ENCODE measurements around the gene RALBP1.
"Not testable (repeated sequence)": the region's sequence is repeated elsewhere in the genome, so short reads cannot be mapped to it uniquely, and the experiment has no call there.

The RALBP1 gene

DNA sequence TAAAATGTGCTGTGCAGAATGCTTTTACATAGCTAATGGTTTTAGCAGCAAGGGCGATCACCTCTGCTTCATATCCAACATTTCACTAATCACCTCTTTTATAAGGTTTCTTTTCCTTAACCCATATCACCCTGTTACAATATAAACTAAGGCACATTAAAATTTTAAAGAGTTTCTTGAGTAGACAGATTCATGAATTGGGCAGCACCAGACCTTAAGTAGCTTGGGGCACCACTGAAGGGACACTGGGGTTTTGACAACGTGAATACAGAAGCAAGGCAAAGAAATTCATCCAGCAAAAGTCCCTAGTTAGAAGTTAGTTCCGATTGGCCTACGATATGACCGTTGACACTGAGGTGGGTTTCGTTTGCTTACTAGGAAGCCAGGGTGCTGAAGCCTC is 44.0 kb upstream of the RALBP1 start:
- TF ChIP-seq, protein P1, sequence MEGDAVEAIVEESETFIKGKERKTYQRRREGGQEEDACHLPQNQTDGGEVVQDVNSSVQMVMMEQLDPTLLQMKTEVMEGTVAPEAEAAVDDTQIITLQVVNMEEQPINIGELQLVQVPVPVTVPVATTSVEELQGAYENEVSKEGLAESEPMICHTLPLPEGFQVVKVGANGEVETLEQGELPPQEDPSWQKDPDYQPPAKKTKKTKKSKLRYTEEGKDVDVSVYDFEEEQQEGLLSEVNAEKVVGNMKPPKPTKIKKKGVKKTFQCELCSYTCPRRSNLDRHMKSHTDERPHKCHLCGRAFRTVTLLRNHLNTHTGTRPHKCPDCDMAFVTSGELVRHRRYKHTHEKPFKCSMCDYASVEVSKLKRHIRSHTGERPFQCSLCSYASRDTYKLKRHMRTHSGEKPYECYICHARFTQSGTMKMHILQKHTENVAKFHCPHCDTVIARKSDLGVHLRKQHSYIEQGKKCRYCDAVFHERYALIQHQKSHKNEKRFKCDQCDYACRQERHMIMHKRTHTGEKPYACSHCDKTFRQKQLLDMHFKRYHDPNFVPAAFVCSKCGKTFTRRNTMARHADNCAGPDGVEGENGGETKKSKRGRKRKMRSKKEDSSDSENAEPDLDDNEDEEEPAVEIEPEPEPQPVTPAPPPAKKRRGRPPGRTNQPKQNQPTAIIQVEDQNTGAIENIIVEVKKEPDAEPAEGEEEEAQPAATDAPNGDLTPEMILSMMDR (IDR thresholded peaks at IDR 0.05; ENCODE audit: low read depth, low read length, missing control alignments): no peak
- no peak for DNase-seq
- in situ Hi-C loops (cut with HindIII; ENCODE audit: low pct_ligation_motif_present, low sequenced_read_pairs): no loop called here
- Histone ChIP-seq H3K27ac (no peak overlapping the region), H3K4me3 (ENCODE audit: low read depth, low read length) (no peak overlapping the region), H3K27me3 (replicated peaks) (no peaks in the 10 kb centered on the region), H3K36me3 (replicated peaks) (no peaks in the 10 kb centered on the region)

- H3K27ac ChIP-seq; H3K27me3 ChIP-seq (replicated peaks); H3K36me3 ChIP-seq (replicated peaks); in situ Hi-C loops (cut with HindIII; ENCODE audit: low pct_ligation_motif_present, low sequenced_read_pairs); DNase-seq; H3K4me3 ChIP-seq (ENCODE audit: low read depth, low read length): not testable (repeated sequence)
These were observed 42.2 kb upstream of the RALBP1 start for GRCh38 chr18:9433122-9433521.

DNA sequence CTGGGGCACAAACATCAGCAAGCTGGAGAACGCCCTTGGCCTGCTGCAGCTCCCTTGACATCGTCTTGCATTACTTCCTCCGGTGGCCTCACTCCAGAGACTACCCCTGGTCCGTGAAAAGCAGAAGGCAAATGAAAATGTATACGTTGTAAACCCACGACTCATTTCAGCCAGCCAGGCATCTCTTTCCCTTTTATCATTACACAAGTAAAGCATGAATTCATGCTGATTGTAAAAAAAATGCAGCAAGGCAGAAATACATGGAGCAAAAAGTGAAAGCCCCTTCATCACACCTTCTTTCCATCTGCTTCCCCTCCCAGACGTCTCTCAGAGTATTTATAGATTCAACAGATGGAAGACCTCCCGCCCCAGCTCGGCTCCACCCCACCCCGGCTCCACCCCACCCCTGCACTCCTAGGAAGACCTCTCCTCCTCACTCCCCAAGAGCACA is 41.6 kb upstream of the RALBP1 start:
- Histone ChIP-seq H3K27me3 (replicated peaks) (no peaks in the 10 kb centered on the region), H3K27ac (no peak overlapping the region), H3K4me3 (ENCODE audit: low read depth, low read length) (no peak overlapping the region), H3K36me3 (replicated peaks) (no peaks in the 10 kb centered on the region)
- TF ChIP-seq, protein P1 (IDR thresholded peaks at IDR 0.05; ENCODE audit: low read depth, low read length, missing control alignments): no peak
- in situ Hi-C loops (cut with HindIII; ENCODE audit: low pct_ligation_motif_present, low sequenced_read_pairs): no loop called here
- DNase-seq: no peak

DNA sequence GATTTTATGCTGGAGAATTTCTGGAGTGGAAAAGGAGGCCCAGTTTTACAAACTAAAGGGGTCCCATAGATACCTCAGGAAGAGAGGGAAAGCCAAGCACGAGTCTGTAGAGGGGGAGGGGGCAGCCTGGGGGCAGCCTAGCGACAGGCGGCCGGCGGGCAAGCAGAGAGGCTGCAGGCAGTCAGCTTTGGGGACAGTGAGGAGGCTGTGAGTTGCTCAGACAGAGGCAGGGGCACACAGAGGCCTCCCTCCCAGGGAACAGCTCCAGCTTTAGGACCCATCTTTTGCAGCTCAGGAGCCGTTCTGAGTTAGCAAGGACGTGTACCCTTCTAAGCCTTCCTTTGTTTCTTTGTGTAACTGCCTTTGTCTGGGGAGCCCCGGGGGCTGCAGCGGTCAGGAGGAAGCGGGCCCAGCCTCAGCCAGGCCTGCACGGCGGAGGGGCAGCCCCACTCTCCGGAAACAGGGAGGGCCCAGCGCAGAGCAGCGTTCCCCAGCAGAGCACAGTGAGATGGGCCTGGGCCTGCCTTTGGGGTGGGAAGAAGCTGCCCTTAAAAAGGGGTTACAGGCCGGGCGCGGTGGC is 41.1 kb upstream of the RALBP1 start:
- no peak overlapping the region for H3K27ac ChIP-seq
- TF ChIP-seq, protein P1 (IDR thresholded peaks at IDR 0.05; ENCODE audit: low read depth, low read length, missing control alignments): no peak
- H3K36me3 ChIP-seq (replicated peaks): no peaks in the 10 kb centered on the region
- no peak overlapping the region for H3K4me3 ChIP-seq (ENCODE audit: low read depth, low read length)
- in situ Hi-C loops (cut with HindIII; ENCODE audit: low pct_ligation_motif_present, low sequenced_read_pairs): no loop called here
- no peak for DNase-seq
- no peaks in the 10 kb centered on the region for H3K27me3 ChIP-seq (replicated peaks)

GRCh38 chr18:9435041-9435440 is 40.3 kb upstream of the RALBP1 start:
- in situ Hi-C loops (cut with HindIII; ENCODE audit: low pct_ligation_motif_present, low sequenced_read_pairs): no loop called here

DNA sequence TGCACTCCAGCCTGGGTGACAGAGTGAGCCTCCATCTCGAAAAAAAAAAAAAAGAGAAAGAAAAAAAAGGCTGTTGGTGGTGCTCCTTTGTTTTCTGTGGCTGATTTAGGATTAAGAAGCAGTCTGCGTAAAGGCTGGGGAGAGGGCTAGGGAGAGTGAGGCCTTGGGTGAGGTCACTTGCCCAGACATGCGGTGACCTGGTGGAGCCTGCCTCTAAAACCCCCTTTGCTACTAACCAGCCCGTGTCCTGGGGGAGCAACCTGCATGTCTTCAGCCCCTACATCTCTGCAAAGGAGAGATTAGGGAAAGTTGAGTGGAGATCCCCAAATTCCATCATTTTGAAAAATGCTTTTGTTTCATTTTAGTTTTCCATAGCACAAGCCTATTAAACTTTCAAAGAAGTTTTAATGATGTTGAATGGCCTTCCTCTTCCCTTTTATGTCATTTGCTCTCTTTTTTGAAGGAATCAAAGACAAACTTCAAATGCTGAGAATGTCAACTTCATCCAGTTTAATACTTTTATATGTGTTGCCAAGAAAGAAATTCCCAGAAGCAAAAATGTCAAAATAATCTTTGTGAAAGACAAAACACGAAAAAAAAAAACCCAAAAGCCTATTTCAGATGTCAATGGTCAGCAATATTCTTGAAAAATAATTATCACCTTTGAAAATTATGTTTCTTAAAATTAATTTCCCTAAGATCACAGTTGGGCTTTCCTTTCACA is 38.9 kb upstream of the RALBP1 start:
- TF ChIP-seq, protein P1 (IDR thresholded peaks at IDR 0.05; ENCODE audit: low read depth, low read length, missing control alignments): no peak
- in situ Hi-C loops (cut with HindIII; ENCODE audit: low pct_ligation_motif_present, low sequenced_read_pairs): no loop called here

More at GRCh38 chr18:9435041-9435440, 40.3 kb upstream of the RALBP1 start:
- no peak overlapping the region for H3K27ac ChIP-seq
- no peak for DNase-seq
- no peaks in the 10 kb centered on the region for H3K27me3 ChIP-seq (replicated peaks)
- no peaks in the 10 kb centered on the region for H3K36me3 ChIP-seq (replicated peaks)
- no peak overlapping the region for H3K4me3 ChIP-seq (ENCODE audit: low read depth, low read length)
- TF ChIP-seq, protein P1 (IDR thresholded peaks at IDR 0.05; ENCODE audit: low read depth, low read length, missing control alignments): no peak

More for the DNA sequence above, 38.9 kb upstream of the RALBP1 start:
- Histone ChIP-seq H3K36me3 (replicated peaks) (no peaks in the 10 kb centered on the region), H3K4me3 (ENCODE audit: low read depth, low read length) (no peak overlapping the region), H3K27me3 (replicated peaks) (no peaks in the 10 kb centered on the region), H3K27ac (no peak overlapping the region)
- no peak for DNase-seq
